Measurements from ENCODE around the gene KLHL17.

The KLHL17 gene

DNA sequence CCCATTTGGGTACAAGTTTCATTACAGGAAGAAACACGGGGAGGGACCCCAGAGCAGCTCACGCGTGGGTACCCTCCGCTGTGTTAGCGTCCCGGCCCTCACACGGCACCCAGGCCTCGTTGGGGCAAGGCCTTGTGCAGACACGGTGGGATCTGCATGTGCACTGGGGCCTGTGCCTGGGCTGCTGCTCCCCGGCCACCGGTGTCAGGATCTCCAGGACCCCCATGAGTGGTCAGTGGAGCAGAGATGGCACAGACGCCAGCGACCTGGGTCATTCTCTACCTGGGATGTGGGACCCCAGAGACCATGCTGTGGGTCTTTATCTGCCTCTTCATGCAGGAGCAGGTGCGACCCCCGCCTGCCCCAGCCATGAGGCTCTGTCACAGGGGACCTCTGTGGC, 42.0 kb upstream of the KLHL17 start:
- no peak for TF ChIP-seq CTCF (IDR thresholded peaks at IDR 0.05; ENCODE audit: low read length, missing control alignments)
- DNase-seq (ENCODE audit: low read depth) = no peak
- no peak overlapping the region for H3K4me3 ChIP-seq (replicated peaks; ENCODE audit: low read depth, low read length)

- no peak for TF ChIP-seq CTCF (IDR thresholded peaks at IDR 0.05; ENCODE audit: low read length, missing control alignments)
Observed at GRCh38 chr1:918843-919242, 41.5 kb upstream of the KLHL17 start.

GRCh38 chr1:919271-919872, 41.0 kb upstream of the KLHL17 start:
- no peak for TF ChIP-seq CTCF (IDR thresholded peaks at IDR 0.05; ENCODE audit: low read length, missing control alignments)

More at GRCh38 chr1:918843-919242, 41.5 kb upstream of the KLHL17 start:
- no peak for DNase-seq (ENCODE audit: low read depth)
- no peak overlapping the region for H3K4me3 ChIP-seq (replicated peaks; ENCODE audit: low read depth, low read length)

DNA sequence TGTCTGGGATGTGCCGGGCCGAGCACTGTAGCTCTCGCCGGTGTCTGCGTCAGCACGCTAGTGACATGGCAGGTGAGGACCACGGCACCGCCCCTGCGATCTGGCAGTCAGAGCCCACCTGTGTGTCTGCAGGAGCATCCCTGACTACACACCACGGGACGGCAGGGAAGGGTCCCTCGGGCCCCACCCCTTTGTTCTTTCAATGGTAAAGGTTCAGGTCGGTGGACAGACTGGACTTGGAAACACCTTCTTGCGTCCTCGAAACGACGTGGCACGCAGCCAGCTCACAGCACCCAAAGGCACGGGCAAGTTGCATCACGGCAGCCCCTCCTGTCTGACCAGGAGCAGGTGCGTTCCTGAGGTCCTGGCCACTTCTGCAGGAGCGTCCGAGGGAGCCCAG, 40.4 kb upstream of the KLHL17 start:
- TF ChIP-seq CTCF (IDR thresholded peaks at IDR 0.05; ENCODE audit: low read length, missing control alignments) = no peak
- H3K4me3 ChIP-seq (replicated peaks; ENCODE audit: low read depth, low read length) = no peak overlapping the region
- no peak for DNase-seq (ENCODE audit: low read depth)

More at GRCh38 chr1:919271-919872, 41.0 kb upstream of the KLHL17 start:
- DNase-seq (ENCODE audit: low read depth) = no peak
- H3K4me3 ChIP-seq (replicated peaks; ENCODE audit: low read depth, low read length) = no peak overlapping the region

- no peak for TF ChIP-seq CTCF (IDR thresholded peaks at IDR 0.05; ENCODE audit: low read length, missing control alignments)
- no peak for DNase-seq (ENCODE audit: low read depth)
- H3K4me3 ChIP-seq (replicated peaks; ENCODE audit: low read depth, low read length) = no peak overlapping the region
Observed at GRCh38 chr1:920521-920920, 39.9 kb upstream of the KLHL17 start.

GRCh38 chr1:921011-921837, 39.2 kb upstream of the KLHL17 start:
- DNase-seq (ENCODE audit: low read depth) = peak; percentile 69
- peak; percentile 41 for TF ChIP-seq CTCF (IDR thresholded peaks at IDR 0.05; ENCODE audit: low read length, missing control alignments)
- H3K4me3 ChIP-seq (replicated peaks; ENCODE audit: low read depth, low read length) = no peak overlapping the region

All from fibroblast of pulmonary artery (primary cell).